ENCODE measurements around the gene CLCN3. TPM values are rescaled to one million over a fixed set of nuclear protein-coding genes. Genes with fewer than 3 reads are reported as not detected.

CLCN3 gene
- total and polyA plus RNA-seq, 9 of the 15 experiments (the other 6 are each of a cell fraction or from before 2014, with no cell fraction given), result 12.7 to 60.6 (median 38.5) TPM

- TF ChIP-seq TFE3 (CRISPR knock-in tag; IDR thresholded peaks at IDR 0.05), result no peak
- TF ChIP-seq MCM2 (IDR thresholded peaks at IDR 0.05; ENCODE audit: low read depth), result no peak
- peak; percentile 87; the same call in 1 of the 2 replicates for TF ChIP-seq GATAD2A (IDR thresholded peaks at IDR 0.05)
- no peak for TF ChIP-seq ETV1 (tag; conservative IDR thresholded peaks at IDR 0.05; ENCODE audit: low read depth)
- no peak for TF ChIP-seq DDX20 (tag; IDR thresholded peaks at IDR 0.05; ENCODE audit: low read depth)
- TF ChIP-seq MTA2 (IDR thresholded peaks at IDR 0.05; ENCODE audit: low read depth), result peak; percentile 55; the same call in 1 of the 2 replicates
- TF ChIP-seq TCFL5 (CRISPR knock-in tag; conservative IDR thresholded peaks at IDR 0.05), result no peak
- no peak for TF ChIP-seq AFF1 (IDR thresholded peaks at IDR 0.05; ENCODE audit: low read depth in 1 of 2, partially characterized antibody in 2 of 2)
- TF ChIP-seq BRF2 (IDR thresholded peaks at IDR 0.05; ENCODE audit: borderline replicate concordance, insufficient read depth, insufficient read length), result no peak
- TF ChIP-seq RBM34 (IDR thresholded peaks at IDR 0.05; ENCODE audit: borderline replicate concordance, insufficient read depth, low read length), result no peak
- no peak for TF ChIP-seq ZNF395 (CRISPR knock-in tag; IDR thresholded peaks at IDR 0.05)
- no peak for TF ChIP-seq PURB (CRISPR knock-in tag; IDR thresholded peaks at IDR 0.05; ENCODE audit: low read depth)
- no peak for TF ChIP-seq SAP30 (IDR thresholded peaks at IDR 0.05; ENCODE audit: borderline replicate concordance, insufficient read depth, low read depth, low read length, poor library complexity, severe bottlenecking)
- TF ChIP-seq HSF4 (CRISPR knock-in tag; IDR thresholded peaks at IDR 0.05; ENCODE audit: borderline replicate concordance), result no peak
- TF ChIP-seq HOMEZ (CRISPR knock-in tag; IDR thresholded peaks at IDR 0.05), result no peak
- TF ChIP-seq SMARCC2 (IDR thresholded peaks at IDR 0.05; ENCODE audit: low read depth), result peak; percentile 78; the same call in 1 of the 2 replicates
- TF ChIP-seq TAF15 (IDR thresholded peaks at IDR 0.05; ENCODE audit: low read depth, low read length), result no peak
Measured at GRCh38 chr4:169649545-169650226, 29.3 kb downstream of the CLCN3 start (continued).

All from K562 (cell line).